GM21526 (cell line): ENCODE data around the gene ANKRD49.
"Not testable (repeated sequence)": the region's sequence is repeated elsewhere in the genome, so short reads cannot be mapped to it uniquely, and the experiment has no call there.

Experiments used
- ATAC-seq: cut with Tn5 transposase; IDR thresholded peaks from one replicate; pipeline ENCODE4 v1.9.1; 2021; ENCODE audit warnings: moderate library complexity; ENCODE audit not compliant: unreplicated experiment, low FRiP score

Gene ANKRD49

DNA sequence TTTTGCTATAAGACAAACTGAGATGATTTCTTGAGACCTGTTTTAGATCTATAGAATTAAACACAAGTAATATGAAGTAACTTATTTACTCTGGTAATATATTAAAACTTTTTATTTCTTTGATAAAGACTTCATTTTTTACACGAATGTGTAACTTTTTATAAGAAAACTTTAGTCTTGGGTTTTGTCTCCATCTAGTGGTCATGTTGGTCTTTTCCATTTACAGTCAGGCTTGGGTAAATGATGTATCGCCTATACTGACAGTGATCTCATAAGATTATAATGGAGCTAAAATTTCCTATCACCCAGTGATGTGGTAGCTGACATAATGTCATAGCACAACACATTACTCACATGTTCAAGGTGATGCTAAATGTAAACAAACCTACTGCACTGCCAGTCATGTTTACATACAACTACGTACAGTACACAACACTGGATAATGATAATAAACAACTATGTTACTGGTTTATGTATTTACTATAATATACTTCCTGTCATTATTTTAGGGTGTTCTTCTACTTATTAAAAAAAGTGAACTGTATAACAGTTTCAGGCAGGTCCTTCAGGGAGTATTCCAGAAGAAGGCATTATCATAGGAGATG is 11.0 kb downstream of the ANKRD49 start:
- peak; percentile 51 for ATAC-seq

GRCh38 chr11:94506513-94506912 is 12.7 kb downstream of the ANKRD49 start:
- not testable (repeated sequence) for ATAC-seq

- no peak for ATAC-seq
Observed at GRCh38 chr11:94507485-94507884, 13.7 kb downstream of the ANKRD49 start.

DNA sequence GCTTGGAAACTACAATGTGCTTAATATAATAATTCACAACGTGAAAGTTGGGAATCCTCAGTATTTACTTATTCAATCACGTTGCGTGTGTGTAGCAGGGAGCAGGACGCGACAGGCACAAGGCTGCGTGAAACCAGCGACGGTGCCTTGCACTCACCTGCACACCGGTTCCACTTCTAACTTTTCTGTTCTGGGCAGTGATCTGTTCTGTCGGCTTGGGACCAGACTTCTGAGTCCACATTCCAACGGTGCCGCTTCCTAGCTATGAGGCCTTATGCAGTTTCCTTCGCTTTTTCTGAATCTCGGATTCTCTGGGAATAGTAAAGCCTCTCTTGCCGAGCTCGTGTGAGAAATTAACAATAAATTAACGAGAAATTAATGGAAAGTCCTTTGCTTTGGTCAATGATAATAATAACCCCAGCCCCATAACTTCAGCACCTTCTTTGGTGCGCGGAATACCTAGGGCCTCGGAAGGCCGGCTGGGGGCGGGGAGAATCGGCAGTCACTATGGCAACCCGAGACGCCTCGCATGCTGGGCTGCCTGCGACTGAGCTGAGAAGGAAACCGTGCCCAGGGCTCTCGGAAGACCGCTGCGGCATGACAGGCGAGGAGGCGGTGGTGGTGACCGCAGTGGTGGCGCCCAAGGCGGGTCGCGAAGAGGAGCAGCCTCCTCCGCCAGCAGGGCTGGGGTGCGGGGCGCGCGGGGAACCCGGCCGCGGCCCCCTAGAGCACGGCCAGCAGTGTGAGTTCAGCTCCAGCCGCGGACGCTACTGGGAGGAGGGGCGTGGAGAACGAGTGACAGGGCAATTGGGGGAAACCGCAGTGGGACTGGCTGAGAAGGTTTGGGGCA is 18.4 kb downstream of the ANKRD49 start, which contains the start of gene C11orf97:
C11orf97 (plus strand) TSS at position 530 of the 850 bp plus-strand sequence; CDS start at position 598, 68 bp downstream.
- no peak for ATAC-seq

DNA sequence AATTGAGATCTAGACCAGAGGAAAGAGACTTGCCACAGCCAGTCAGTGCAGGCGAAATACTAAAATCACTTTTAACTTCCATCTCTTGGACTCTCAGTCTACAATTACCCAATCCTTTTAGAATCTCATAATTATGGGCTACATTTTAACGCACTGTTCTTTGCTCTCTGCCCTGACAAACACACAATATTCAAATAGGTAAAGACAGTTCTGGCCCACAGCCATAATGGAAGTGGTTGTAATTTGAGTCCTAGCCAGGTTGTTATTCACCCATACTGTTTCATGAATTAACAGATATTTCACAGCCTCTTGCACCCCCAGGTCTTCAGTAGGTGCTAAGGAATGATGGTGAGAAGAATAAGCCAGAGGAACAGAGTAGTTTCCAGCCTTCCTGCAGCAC is 19.3 kb downstream of the ANKRD49 start:
- ATAC-seq = no peak

GRCh38 chr11:94515398-94515797 is 21.6 kb downstream of the ANKRD49 start:
- no peak for ATAC-seq

GRCh38 chr11:94516725-94517124 is 22.9 kb downstream of the ANKRD49 start:
- no peak for ATAC-seq

- no peak for ATAC-seq
Observed at GRCh38 chr11:94518300-94518699, 24.5 kb downstream of the ANKRD49 start.

DNA sequence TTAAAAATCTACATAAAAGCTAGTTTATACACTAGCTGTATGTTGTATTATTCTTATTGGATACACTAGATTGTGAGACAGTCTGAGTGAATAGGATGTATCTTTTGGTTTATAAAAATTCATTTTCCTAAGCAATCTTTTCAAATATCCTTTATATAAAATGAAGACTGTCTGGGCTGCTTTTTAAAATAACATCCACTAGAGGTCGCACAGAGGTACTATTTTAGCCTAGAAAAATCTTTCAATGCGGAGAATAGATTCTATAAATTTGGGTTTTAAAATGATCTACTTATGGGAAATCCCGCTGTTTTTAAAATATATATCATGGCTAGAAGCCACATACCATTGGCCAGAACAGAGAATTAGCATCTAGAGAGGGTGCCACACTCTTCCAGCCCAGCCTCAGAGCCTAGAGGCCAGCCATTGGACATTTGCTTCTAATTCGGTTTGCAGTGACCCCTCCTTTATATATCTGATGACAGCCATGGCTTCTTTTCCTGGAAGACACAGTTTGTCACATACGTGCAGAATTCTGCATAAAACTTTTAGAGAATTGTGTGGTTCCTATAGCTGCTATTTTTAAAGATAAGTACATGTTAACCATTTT is 25.8 kb downstream of the ANKRD49 start:
- no peak for ATAC-seq

DNA sequence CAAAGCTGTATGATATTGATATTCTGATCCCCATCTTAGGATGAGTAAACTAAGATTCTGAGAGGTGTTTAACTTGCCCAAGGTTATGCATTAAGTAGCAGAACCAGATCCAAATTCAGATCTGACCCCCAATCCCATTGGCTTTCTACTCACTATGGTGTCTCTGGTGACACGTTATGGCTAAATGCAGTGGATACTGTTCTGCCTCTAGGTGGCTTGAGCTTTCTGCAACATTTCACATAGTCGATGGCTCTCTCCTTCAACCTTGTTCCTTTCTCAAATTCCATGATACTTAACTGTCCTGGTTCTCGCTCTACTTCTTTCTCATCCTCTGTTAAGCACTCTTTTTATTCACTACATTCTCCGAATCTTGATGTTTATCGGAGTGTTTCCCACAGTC is 27.9 kb downstream of the ANKRD49 start:
- peak; percentile 76 for ATAC-seq

- no peak for ATAC-seq
Observed at GRCh38 chr11:94524341-94524740, 30.6 kb downstream of the ANKRD49 start.

DNA sequence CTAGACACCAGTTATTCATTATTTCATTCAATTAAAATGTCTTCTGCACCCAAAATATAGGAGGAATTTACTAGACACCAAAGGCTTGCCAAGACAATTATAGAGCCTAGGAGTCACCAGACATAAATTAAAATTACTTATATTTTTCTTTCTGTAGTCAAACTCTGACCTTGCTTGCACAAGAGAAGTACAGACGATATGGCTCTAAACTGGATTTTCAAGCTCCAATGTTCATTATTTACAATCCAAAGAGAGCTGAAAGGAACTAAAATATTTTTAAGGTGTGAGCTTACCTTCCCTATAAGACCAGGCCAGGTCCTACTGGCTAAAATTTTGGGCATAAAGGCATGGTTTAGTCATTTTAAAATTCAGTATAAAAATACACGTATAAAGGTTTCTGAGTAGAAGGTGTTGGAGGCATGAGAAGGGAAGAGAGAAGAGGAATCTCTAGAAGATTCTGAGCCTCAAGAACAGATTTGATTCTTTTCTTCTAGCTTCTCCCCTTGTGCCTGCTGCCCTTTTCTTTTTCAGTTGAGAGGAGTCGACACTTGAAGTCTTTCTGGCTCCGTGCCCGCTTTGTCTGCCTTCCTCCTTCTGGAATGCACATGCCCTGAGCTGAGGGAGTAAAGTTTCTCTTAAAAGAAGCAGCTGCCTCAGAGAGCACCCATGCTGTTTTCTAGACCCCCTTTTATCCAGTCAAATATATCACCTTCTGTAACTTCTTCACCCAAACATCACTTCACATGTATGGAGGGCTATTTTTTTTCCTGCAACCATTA is 32.0 kb downstream of the ANKRD49 start:
- ATAC-seq = no peak

- ATAC-seq = no peak
Observed at GRCh38 chr11:94526645-94527438, 33.1 kb downstream of the ANKRD49 start.

DNA sequence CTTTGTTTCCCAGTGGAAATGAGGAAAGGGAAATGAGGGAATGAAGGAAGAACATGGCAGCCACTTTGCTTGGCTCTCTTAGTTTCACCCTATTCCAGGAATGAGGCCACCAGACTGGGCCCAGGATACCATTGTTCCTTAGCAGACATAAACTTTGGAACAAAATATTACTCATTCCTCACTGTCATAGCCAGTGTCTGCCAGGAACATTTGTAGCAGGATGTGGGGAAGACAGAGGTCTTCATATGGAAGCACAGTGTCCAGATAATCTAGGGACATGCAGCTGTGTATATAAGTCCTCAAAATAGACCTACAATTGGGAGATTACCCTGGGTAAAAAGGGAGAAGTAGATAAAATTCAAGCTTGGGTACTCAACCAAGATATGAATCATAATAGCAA is 34.8 kb downstream of the ANKRD49 start:
- no peak for ATAC-seq

- no peak for ATAC-seq
Observed at GRCh38 chr11:94532211-94532610, 38.4 kb downstream of the ANKRD49 start.

DNA sequence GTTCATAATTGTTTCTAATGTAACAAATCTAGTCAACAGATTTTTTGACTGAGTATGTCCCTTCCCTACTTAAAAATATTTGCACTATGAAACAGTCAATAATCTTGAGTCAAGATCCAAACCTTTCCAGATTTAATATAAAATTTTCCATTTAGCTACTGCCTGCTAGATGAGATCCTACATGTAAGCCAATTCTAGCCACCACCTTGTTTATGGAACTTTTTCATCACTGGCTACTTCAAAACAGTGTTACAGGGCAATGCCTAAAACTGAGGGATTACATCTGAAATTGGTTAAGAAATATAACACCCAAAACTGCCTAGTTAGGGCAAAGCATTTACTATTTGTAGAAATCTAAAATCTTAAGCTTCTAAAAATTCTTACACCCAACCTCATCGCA is 39.4 kb downstream of the ANKRD49 start:
- ATAC-seq = no peak

DNA sequence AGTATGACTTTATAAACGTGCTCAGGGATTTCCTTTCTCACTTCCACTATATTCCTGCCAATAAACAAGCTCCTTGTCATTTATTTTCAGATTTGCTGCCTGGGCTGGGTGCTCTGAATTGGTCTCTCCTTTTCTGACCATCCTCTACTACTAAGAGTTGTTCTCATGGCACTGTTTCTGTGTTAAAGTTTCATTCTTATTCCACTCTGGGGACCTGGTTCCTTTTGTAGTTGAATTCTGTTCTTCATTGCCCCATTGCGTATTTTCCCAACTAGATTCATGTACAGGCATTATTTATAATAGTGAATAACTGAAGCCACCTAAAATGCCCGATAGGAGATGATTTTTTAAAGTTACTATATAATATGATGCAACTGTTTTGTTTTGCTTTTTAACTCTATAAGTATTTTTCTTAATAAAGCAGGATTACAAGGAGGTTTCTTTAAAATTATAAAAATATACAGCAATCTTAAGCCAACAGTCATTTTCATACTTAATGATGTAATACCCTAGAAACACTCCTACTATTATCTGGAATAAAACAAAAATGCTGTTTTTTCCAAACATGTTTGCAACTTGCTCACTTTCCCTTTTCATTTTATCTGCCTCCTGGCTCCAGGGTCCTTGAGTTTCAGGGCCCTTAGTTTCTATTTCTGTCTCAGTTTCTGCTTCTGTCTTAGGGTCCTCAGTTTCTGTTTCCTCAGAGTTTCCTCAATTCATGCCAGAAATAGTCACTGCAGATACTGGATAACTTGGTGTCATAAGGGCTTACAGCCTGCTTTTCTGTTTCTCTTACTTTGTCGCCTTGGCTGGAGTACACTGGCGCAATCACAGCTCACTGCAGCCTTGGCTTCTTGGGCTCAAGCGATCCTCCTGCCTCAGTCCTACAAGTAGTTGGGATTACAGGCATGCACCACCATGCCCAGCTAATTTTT is 40.2 kb downstream of the ANKRD49 start:
- no peak for ATAC-seq

- ATAC-seq = no peak
Observed at GRCh38 chr11:94536386-94536785, 42.6 kb downstream of the ANKRD49 start.

- no peak for ATAC-seq
Observed at GRCh38 chr11:94537031-94537600, 43.3 kb downstream of the ANKRD49 start.
